Stimulated activated naive CD8-positive, alpha-beta T cell treated with anti-CD3 and anti-CD28 coated beads, Interleukin-15, Interleukin-2, amounts not matched to agents 100 ng/mL and 50 ng/mL, for 24 hours (primary cell): ENCODE data around the gene SSU72.

Source experiments
- H3K27ac Mint-ChIP-seq: one replicate; pipeline ENCODE4 v1.8.0; 2021; ENCODE audit warnings: mild to moderate bottlenecking, mixed read lengths
- H3K27me3 Mint-ChIP-seq: one replicate; pipeline ENCODE4 v1.8.0; 2021; ENCODE audit warnings: mixed read lengths
- H3K36me3 Mint-ChIP-seq: one replicate; pipeline ENCODE4 v1.8.0; 2021; ENCODE audit warnings: low read depth, mixed read lengths
- H3K4me1 Mint-ChIP-seq: one replicate; pipeline ENCODE4 v1.8.0; 2021; ENCODE audit warnings: low read depth, mixed read lengths
- H3K4me3 Mint-ChIP-seq: one replicate; pipeline ENCODE4 v1.8.0; 2021; ENCODE audit warnings: mild to moderate bottlenecking, mixed read lengths
- H3K9me3 Mint-ChIP-seq: one replicate; pipeline ENCODE4 v1.8.0; 2021; ENCODE audit warnings: mixed read lengths

SSU72 gene

GRCh38 chr1:1550591-1551432 lies 23.9 kb downstream of the SSU72 start:
- Mint-ChIP-seq H3K27ac (no peak overlapping the region), H3K36me3 (no peaks in the 10 kb centered on the region), H3K27me3 (no peaks in the 10 kb centered on the region), H3K9me3 (no peaks in the 10 kb centered on the region), H3K4me1 (peaks cover 4% of the 10 kb centered on the region), H3K4me3 (no peak overlapping the region)

- no peak overlapping the region for H3K27ac Mint-ChIP-seq
These were observed 24.6 kb downstream of the SSU72 start for GRCh38 chr1:1550087-1550486.

DNA sequence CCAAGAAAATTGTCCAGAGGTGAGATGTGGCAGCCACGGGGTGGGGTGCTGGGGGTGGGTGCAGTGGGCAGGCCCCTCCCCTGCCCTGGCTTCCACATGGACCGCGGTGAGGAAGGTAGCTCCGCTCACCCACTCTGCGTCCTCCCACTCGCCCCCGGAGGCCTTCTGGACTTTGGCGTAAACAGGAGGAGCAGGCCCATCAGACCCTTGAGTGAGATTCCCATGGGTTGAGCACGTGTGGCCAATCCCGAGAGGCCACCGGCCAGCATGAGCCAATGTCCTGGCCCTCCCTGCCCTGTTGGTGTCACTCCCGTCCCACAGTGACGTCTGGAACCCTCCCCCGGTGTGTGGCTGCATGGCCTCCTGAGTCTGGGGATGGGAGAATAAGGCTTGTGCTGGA lies 26.1 kb downstream of the SSU72 start:
- H3K9me3 Mint-ChIP-seq: no peaks in the 10 kb centered on the region
- H3K27me3 Mint-ChIP-seq: no peaks in the 10 kb centered on the region
- no peak overlapping the region for H3K27ac Mint-ChIP-seq
- H3K4me3 Mint-ChIP-seq: no peak overlapping the region
- H3K4me1 Mint-ChIP-seq: no peaks in the 10 kb centered on the region
- peaks cover 5% of the 10 kb centered on the region for H3K36me3 Mint-ChIP-seq

More at GRCh38 chr1:1550087-1550486, 24.6 kb downstream of the SSU72 start:
- Mint-ChIP-seq H3K36me3 (no peaks in the 10 kb centered on the region), H3K27me3 (no peaks in the 10 kb centered on the region), H3K9me3 (no peaks in the 10 kb centered on the region), H3K4me1 (peaks cover 3% of the 10 kb centered on the region), H3K4me3 (no peak overlapping the region)

- Mint-ChIP-seq H3K27ac (no peak overlapping the region), H3K4me3 (no peak overlapping the region), H3K27me3 (no peaks in the 10 kb centered on the region), H3K4me1 (no peaks in the 10 kb centered on the region), H3K9me3 (no peaks in the 10 kb centered on the region), H3K36me3 (peaks cover 5% of the 10 kb centered on the region)
These were observed 27.2 kb downstream of the SSU72 start for GRCh38 chr1:1547476-1547875.

GRCh38 chr1:1547011-1547410 lies 27.7 kb downstream of the SSU72 start:
- Mint-ChIP-seq H3K36me3 (peaks cover 5% of the 10 kb centered on the region), H3K27me3 (no peaks in the 10 kb centered on the region), H3K4me3 (no peak overlapping the region), H3K4me1 (no peaks in the 10 kb centered on the region), H3K27ac (no peak overlapping the region), H3K9me3 (no peaks in the 10 kb centered on the region)

DNA sequence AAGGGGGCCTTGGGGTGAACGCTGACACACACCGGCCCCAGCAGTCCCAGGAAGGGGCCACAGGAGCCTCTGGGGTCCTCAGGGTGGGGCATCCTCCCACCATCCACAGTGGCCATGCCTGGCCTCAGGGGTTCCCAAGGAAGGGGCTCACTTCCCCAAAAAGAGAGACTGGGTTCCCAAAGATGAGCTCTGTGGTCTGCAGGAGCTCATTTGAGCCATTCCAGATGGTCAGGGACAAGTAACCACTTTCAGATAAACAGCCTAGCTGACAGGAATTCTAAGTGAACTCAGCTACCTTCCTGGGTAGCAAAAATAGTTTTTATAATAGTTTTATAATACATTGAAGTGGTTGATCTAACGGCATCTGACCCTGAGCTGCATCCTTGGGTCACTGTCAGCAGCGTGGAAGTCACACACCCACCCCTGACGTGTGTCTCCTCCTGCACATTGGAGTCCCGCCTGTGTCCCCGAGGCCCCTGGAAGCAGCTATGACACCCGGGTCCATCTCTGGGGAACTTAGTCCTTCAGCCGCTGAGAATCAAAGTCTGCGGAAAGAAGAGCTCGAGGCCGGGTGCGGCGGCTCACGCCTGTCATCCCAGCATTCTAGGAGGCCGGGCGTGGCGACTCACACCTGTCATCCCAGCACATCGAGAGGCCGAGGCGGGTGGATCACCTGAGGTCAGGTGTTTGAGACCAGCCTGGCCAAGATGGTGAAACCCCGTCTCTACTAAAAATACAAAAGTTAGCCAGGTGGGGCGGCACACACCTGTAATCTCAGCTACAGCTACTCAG lies 28.5 kb downstream of the SSU72 start:
- Mint-ChIP-seq H3K27me3 (no peaks in the 10 kb centered on the region), H3K27ac (no peak overlapping the region), H3K36me3 (peaks cover 13% of the 10 kb centered on the region), H3K9me3 (no peaks in the 10 kb centered on the region), H3K4me3 (no peak overlapping the region), H3K4me1 (peaks cover 5% of the 10 kb centered on the region)

DNA sequence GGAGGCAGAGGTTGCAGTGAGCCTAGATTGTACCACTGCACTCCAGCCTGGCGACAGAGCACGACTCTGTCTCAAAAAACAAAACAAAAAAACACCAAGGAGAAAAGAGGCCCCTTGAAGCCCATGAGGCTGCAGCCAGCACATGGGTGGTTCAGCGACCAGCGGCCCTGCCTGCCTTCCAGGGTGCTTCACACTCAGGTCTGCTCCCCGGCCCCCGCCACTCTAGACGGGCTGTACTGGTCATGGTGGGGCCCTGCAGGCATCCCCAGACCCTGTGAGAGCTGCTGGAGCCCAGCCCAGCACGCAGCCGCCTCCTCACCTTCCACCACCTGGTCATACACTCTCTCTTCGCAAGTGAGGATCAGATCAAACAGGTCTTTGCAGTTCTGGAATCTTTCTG lies 30.1 kb downstream of the SSU72 start:
- Mint-ChIP-seq H3K9me3 (no peaks in the 10 kb centered on the region), H3K36me3 (peaks cover 13% of the 10 kb centered on the region), H3K4me3 (no peak overlapping the region), H3K27me3 (no peaks in the 10 kb centered on the region), H3K4me1 (peaks cover 5% of the 10 kb centered on the region), H3K27ac (no peak overlapping the region)

- Mint-ChIP-seq H3K27me3 (no peaks in the 10 kb centered on the region), H3K36me3 (peaks cover 13% of the 10 kb centered on the region), H3K4me3 (no peak overlapping the region), H3K9me3 (no peaks in the 10 kb centered on the region), H3K4me1 (peaks cover 5% of the 10 kb centered on the region), H3K27ac (no peak overlapping the region)
These were observed 31.0 kb downstream of the SSU72 start for GRCh38 chr1:1543706-1544099.

GRCh38 chr1:1542766-1543705 lies 31.6 kb downstream of the SSU72 start:
- no peaks in the 10 kb centered on the region for H3K9me3 Mint-ChIP-seq
- H3K4me1 Mint-ChIP-seq: peaks cover 5% of the 10 kb centered on the region
- no peak overlapping the region for H3K4me3 Mint-ChIP-seq

GRCh38 chr1:1541956-1542765 lies 32.5 kb downstream of the SSU72 start:
- Mint-ChIP-seq H3K27me3 (no peaks in the 10 kb centered on the region), H3K27ac (no peak overlapping the region), H3K4me1 (peaks cover 5% of the 10 kb centered on the region), H3K4me3 (no peak overlapping the region), H3K36me3 (peaks cover 13% of the 10 kb centered on the region), H3K9me3 (no peaks in the 10 kb centered on the region)

More at GRCh38 chr1:1542766-1543705, 31.6 kb downstream of the SSU72 start:
- Mint-ChIP-seq H3K36me3 (peaks cover 13% of the 10 kb centered on the region), H3K27ac (no peak overlapping the region), H3K27me3 (no peaks in the 10 kb centered on the region)

- H3K27me3 Mint-ChIP-seq: no peaks in the 10 kb centered on the region
- no peaks in the 10 kb centered on the region for H3K9me3 Mint-ChIP-seq
- H3K27ac Mint-ChIP-seq: no peak overlapping the region
- peaks cover 13% of the 10 kb centered on the region for H3K36me3 Mint-ChIP-seq
- H3K4me3 Mint-ChIP-seq: no peak overlapping the region
- peaks cover 5% of the 10 kb centered on the region for H3K4me1 Mint-ChIP-seq
These were observed 33.6 kb downstream of the SSU72 start for GRCh38 chr1:1540818-1541628.

DNA sequence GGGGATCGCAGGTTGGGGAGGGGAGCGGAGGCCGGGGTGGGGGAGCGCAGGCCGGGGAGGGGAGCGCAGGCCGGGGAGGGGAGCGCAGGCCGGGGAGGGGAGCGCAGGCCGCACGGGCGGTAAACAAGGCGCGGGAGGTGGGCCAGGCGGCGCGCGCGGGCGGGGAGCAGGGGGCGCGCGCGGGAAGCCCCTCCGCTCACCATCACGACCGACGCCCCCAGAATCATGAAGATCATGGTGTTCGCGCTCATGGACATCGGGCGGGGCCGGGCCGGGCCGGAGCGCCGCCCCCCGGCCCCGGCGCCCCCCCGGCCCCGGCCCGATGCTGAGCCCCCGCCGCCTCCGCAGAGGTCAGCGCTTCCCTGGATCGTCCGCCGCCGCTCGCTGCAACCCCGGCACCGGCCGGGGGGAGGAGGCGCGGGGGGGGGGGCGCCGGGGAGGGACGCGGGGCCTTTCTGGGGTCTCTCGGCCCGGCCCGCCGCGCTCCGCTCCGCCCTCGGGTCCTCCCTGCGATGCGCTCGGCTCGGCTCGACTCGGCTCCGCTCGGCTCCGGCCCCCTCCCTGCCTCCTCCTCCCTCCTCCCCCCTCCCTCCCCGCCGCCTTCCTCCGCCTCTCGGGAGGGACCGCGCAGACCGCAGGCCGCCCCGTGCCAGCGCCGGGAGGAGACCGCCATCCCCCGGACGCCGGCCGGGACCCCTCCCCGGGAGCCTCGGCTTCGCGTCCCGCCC lies 34.4 kb downstream of the SSU72 start, which contains the start of gene TMEM240:
TSS of gene TMEM240 (minus strand) at position 535 of the 728 bp plus-strand sequence. CDS start at position 257, 278 bp downstream.
- no peaks in the 10 kb centered on the region for H3K27me3 Mint-ChIP-seq
- no peaks in the 10 kb centered on the region for H3K9me3 Mint-ChIP-seq
- peaks cover 13% of the 10 kb centered on the region for H3K36me3 Mint-ChIP-seq
- H3K4me1 Mint-ChIP-seq: peaks cover 5% of the 10 kb centered on the region
- H3K27ac Mint-ChIP-seq: no peak within 1 kb of the TSS
- peak within 1 kb of the TSS; percentile 39 for H3K4me3 Mint-ChIP-seq
